WTC11 (cell line): ENCODE results near the gene KRT32. TPM values are rescaled to one million over a fixed set of nuclear protein-coding genes. Genes with fewer than 3 reads are reported as not detected.

Experiments used
- ATAC-seq: fragments of 200-7000 bp; cut with Tn5 transposase; 2 replicates; pipeline ENCODE4 v1.10.0; 2021; ENCODE audit warnings: mild to moderate bottlenecking, moderate library complexity
- CTCF ChIA-PET: fragments of 300-600 bp; sonication (Branson Sonifier 250); formaldehyde crosslinking; loops from one replicate; lab custom pipeline; 2021; ENCODE audit warnings: antibody characterized with exemption; lab: Charles Lee
- POLR2A ChIA-PET: fragments of 350-600 bp; sonication (Branson Sonifier 250); formaldehyde crosslinking; loops from one replicate; lab custom pipeline; 2021; ENCODE audit warnings: antibody characterized with exemption; lab: Charles Lee
- DNase-seq: peaks from one replicate; pipeline ENCODE4 v3.0.0; 2021; ENCODE audit warnings: low spot score
- H3K27ac Mint-ChIP-seq: 2 replicates; pipeline ENCODE4 v1.8.0; 2021; ENCODE audit warnings: mixed read lengths
- H3K27me3 Mint-ChIP-seq: 2 replicates; pipeline ENCODE4 v1.8.0; 2021; ENCODE audit warnings: low read depth, mild to moderate bottlenecking, moderate library complexity, mixed read lengths
- H3K36me3 Mint-ChIP-seq: 2 replicates; pipeline ENCODE4 v1.8.0; 2021; ENCODE audit warnings: mixed read lengths
- H3K4me1 Mint-ChIP-seq: 2 replicates; pipeline ENCODE4 v1.8.0; 2022; ENCODE audit warnings: mixed read lengths
- H3K4me3 Mint-ChIP-seq: 2 replicates; pipeline ENCODE4 v1.8.0; 2021; ENCODE audit warnings: mild to moderate bottlenecking, moderate library complexity, mixed read lengths
- H3K9me3 Mint-ChIP-seq: 2 replicates; pipeline ENCODE4 v1.8.0; 2021; ENCODE audit warnings: mixed read lengths
- CBFB ChIP-seq: sonication (generic); formaldehyde crosslinking; IDR thresholded peaks from 2 replicates; pipeline ENCODE4 v1.8.1; 2022; ENCODE audit warnings: mild to moderate bottlenecking, low read depth, missing genetic modification reagents
- CREB1 ChIP-seq: sonication (generic); formaldehyde crosslinking; IDR thresholded peaks from 2 replicates; pipeline ENCODE4 v1.8.0; 2023; ENCODE audit warnings: mild to moderate bottlenecking, missing genetic modification reagents
- CREM ChIP-seq: sonication (generic); formaldehyde crosslinking; IDR thresholded peaks from 2 replicates; pipeline ENCODE4 v1.8.1; 2022; ENCODE audit warnings: mild to moderate bottlenecking, missing genetic modification reagents, moderate library complexity
- ELF4 ChIP-seq: sonication (generic); formaldehyde crosslinking; IDR thresholded peaks from 2 replicates; pipeline ENCODE4 v1.8.1; 2022; ENCODE audit warnings: low read depth, mild to moderate bottlenecking, moderate library complexity, missing genetic modification reagents
- EMX1 ChIP-seq: fragments of 250-450 bp; sonication (Bioruptor Pico); IDR thresholded peaks from 2 replicates; pipeline ENCODE4 v1.8.0; 2021; ENCODE audit warnings: mild to moderate bottlenecking
- FOXP1 ChIP-seq: sonication (generic); formaldehyde crosslinking; IDR thresholded peaks from 2 replicates; pipeline ENCODE4 v1.8.0; 2022; ENCODE audit warnings: missing genetic modification reagents, mild to moderate bottlenecking, moderate library complexity, borderline replicate concordance
- GTF2I ChIP-seq: fragments of 250-450 bp; sonication (Bioruptor Pico); conservative IDR thresholded peaks from 2 replicates; pipeline ENCODE4 v1.4.0; 2021; ENCODE audit warnings: mild to moderate bottlenecking
- JUN ChIP-seq: sonication (generic); formaldehyde crosslinking; IDR thresholded peaks from 2 replicates; pipeline ENCODE4 v1.8.0; 2023; ENCODE audit warnings: mild to moderate bottlenecking, missing genetic modification reagents
- NFYB ChIP-seq: sonication (generic); formaldehyde crosslinking; conservative IDR thresholded peaks from 2 replicates; pipeline ENCODE4 v1.8.0; 2022; ENCODE audit warnings: low read depth, missing genetic modification reagents
- PRRX2 ChIP-seq: fragments of 250-450 bp; sonication (Bioruptor Pico); IDR thresholded peaks from 2 replicates; pipeline ENCODE4 v1.8.0; 2021; ENCODE audit warnings: mild to moderate bottlenecking
- SMAD3 ChIP-seq: sonication (generic); formaldehyde crosslinking; IDR thresholded peaks from 2 replicates; pipeline ENCODE4 v1.8.0; 2022; ENCODE audit warnings: missing genetic modification reagents, mild to moderate bottlenecking, borderline replicate concordance
- TEAD4 ChIP-seq: sonication (generic); formaldehyde crosslinking; IDR thresholded peaks from 2 replicates; pipeline ENCODE4 v1.8.0; 2022; ENCODE audit warnings: mild to moderate bottlenecking, missing genetic modification reagents
- ZBTB21 ChIP-seq: sonication (generic); formaldehyde crosslinking; IDR thresholded peaks from 2 replicates; pipeline ENCODE4 v1.8.1; 2023; ENCODE audit warnings: mild to moderate bottlenecking, missing genetic modification reagents, borderline replicate concordance
- ZNF138 ChIP-seq: sonication (generic); formaldehyde crosslinking; conservative IDR thresholded peaks from 2 replicates; pipeline ENCODE4 v1.8.1; 2022; ENCODE audit warnings: mild to moderate bottlenecking, moderate library complexity, missing genetic modification reagents
- ZNF219 ChIP-seq: sonication (generic); formaldehyde crosslinking; IDR thresholded peaks from 2 replicates; pipeline ENCODE4 v1.8.0; 2023; ENCODE audit warnings: missing genetic modification reagents, mild to moderate bottlenecking, borderline replicate concordance
- ZNF232 ChIP-seq: sonication (generic); formaldehyde crosslinking; IDR thresholded peaks from 2 replicates; pipeline ENCODE4 v1.8.0; 2022; ENCODE audit warnings: mild to moderate bottlenecking, missing genetic modification reagents
- ZNF263 ChIP-seq: sonication (generic); formaldehyde crosslinking; IDR thresholded peaks from 2 replicates; pipeline ENCODE4 v1.8.1; 2022; ENCODE audit warnings: low read depth, mild to moderate bottlenecking, moderate library complexity, missing genetic modification reagents
- ZNF423 ChIP-seq: fragments of 250-450 bp; sonication (Bioruptor Pico); IDR thresholded peaks from 2 replicates; pipeline ENCODE4 v2.1.2; 2022; ENCODE audit warnings: mild to moderate bottlenecking, moderate library complexity
- total RNA-seq: library from RNA; stranded (reverse); gene quantifications from 3 replicates; pipeline ENCODE4 v1.2.3, GENCODE V29; 2021
- TF ChIP-seq, protein P1 (sequence below): sonication (generic); formaldehyde crosslinking; IDR thresholded peaks from 2 replicates; pipeline ENCODE4 v1.8.0; 2022; ENCODE audit warnings: mild to moderate bottlenecking, missing genetic modification reagents
- TF ChIP-seq, protein P2 (sequence below): sonication (generic); formaldehyde crosslinking; IDR thresholded peaks from 2 replicates; pipeline ENCODE4 v1.8.1; 2022; ENCODE audit warnings: missing genetic modification reagents, borderline replicate concordance
- TF ChIP-seq, protein P3 (sequence below): fragments of 250-450 bp; sonication (Bioruptor Pico); IDR thresholded peaks from 2 replicates; pipeline ENCODE4 v1.9.0; 2021; ENCODE audit warnings: mild to moderate bottlenecking
- TF ChIP-seq, protein P4 (sequence below): fragments of 250-450 bp; sonication (Bioruptor Pico); conservative IDR thresholded peaks from 2 replicates; pipeline ENCODE4 v1.9.0; 2021; ENCODE audit warnings: mild to moderate bottlenecking
- TF ChIP-seq, protein P5 (sequence below): sonication (generic); formaldehyde crosslinking; IDR thresholded peaks from 2 replicates; pipeline ENCODE4 v1.8.1; 2023; ENCODE audit warnings: mild to moderate bottlenecking, moderate library complexity, missing genetic modification reagents
- TF ChIP-seq, protein P6 (sequence below): fragments of 250-450 bp; sonication (Bioruptor Pico); IDR thresholded peaks from 2 replicates; pipeline ENCODE4 v1.9.0; 2021; ENCODE audit warnings: moderate library complexity, mild to moderate bottlenecking, inconsistent platforms, borderline replicate concordance

Gene KRT32
- total RNA-seq, 1 experiment from 2014 or later, result not detected

DNA sequence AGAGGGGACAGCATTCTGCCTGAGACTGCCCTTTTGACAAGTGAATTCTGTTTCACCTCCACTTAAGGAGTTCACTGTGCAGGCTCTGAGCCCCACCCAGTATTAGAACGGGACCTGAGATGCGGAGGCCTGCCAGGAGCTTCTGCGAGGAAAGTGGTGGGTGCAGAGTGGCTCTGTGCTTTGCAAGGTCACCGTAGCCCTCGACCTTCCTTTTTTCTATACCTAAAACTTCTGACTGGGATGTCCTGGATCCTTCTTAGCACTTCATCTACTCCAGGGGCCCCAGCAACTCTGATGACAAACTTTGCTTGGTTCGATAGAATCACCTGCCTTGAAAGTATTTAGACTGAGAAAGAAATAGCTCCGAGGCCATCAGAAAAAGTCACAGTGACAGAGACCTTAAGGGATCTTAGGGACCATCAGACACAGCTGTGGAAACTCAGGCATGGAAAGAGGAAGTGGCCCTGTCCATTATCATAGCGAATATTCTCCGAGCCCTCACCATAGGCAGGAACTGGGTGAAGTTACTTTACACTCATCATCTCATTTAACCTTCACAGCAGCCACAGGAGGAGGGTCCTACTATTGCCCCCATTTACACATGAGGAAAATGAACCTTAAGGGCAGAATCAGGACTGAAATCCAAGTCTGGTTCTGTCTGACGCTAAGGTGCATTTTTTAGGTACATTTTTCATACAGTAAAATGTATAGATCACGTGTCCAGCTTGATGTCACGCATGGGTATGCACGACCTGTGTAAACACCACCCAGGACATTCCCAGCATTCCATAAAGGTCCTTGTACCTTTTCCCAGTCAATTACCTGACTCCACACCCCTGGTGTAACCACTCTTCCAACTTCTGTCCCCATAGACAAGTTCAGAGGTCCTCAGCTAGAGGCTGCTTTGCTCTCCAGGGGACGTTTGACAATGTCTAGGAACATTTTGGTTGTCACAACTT is 38.9 kb upstream of the KRT32 start:
- H3K27me3 Mint-ChIP-seq, result no peaks in the 10 kb centered on the region; the same call in 1 of the 2 replicates
- DNase-seq (no peak), ATAC-seq (no peak)
- TF ChIP-seq, protein P1, sequence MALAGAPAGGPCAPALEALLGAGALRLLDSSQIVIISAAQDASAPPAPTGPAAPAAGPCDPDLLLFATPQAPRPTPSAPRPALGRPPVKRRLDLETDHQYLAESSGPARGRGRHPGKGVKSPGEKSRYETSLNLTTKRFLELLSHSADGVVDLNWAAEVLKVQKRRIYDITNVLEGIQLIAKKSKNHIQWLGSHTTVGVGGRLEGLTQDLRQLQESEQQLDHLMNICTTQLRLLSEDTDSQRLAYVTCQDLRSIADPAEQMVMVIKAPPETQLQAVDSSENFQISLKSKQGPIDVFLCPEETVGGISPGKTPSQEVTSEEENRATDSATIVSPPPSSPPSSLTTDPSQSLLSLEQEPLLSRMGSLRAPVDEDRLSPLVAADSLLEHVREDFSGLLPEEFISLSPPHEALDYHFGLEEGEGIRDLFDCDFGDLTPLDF (CRISPR knock-in tag), result no peak
- TF ChIP-seq ZNF219 (no peak), JUN (CRISPR knock-in tag) (no peak), ZNF423 (no peak), ELF4 (CRISPR knock-in tag) (no peak), NFYB (CRISPR knock-in tag) (no peak), EMX1 (no peak), GTF2I (no peak), CBFB (CRISPR knock-in tag) (no peak), ZNF232 (CRISPR knock-in tag) (no peak), ZBTB21 (CRISPR knock-in tag) (no peak)
- peaks cover 19% of the 10 kb centered on the region for H3K4me1 Mint-ChIP-seq
- H3K36me3 Mint-ChIP-seq, result no peaks in the 10 kb centered on the region
- ChIA-PET CTCF (interaction anchor here (1.0 to 15.4 kb wide), 6 partner anchors 19 to 160 kb away, joined by 3 to 116 read pairs (median 6); no protein-coding TSS in a partner anchor), POLR2A (interaction anchor here (1.6 kb wide), 1 partner anchor 22 kb away, joined by 3 read pairs; the partner anchor contains the start of gene KRT19)
- H3K4me3 Mint-ChIP-seq, result no peak overlapping the region
- no peaks in the 10 kb centered on the region for H3K9me3 Mint-ChIP-seq
- H3K27ac Mint-ChIP-seq, result no peak overlapping the region

DNA sequence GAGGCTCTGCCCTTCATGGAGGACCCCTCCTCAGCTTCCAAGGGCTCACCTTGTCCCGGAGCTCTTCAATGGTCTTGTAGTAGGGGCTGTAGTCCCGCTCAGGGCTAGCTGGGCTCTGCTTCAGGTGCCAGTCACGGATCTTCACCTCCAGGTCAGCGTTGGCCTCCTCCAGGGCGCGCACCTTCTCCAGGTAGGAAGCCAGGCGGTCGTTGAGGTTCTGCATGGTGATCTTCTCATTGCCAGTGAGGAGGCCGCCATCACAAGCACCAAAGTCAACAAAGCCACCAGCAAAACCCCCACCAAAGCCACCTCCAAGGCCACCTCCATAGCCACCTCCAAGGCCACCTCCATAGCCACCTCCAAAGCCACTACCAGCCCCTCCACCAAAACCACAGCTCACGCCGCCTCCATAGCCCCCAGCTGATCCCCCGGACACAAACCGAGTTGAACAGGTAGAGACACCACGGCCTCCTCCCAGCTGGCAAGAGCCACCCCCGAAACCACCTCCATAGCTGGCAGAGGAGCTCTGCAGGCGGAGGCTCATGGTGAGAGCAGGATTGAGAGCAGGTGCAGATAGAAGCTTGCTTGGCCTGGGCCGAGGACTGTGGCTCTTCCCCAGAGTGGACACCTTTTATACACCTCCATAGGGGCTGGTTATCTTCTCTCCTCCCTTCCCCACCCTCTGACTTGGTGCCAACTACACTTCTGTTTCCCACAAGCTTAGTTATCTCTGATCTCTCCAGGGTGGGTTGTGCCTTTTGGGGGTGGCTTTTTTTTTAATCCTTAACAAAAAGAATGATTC is 38.0 kb upstream of the KRT32 start, which contains the start of gene KRT13:
Gene KRT13, minus strand, starts transcription at position 606 of the 802 bp plus-strand sequence. Its CDS starts 62 bp downstream, at position 544.
- Mint-ChIP-seq H3K27me3 (no peaks in the 10 kb centered on the region; the same call in 1 of the 2 replicates), H3K4me1 (peaks cover 19% of the 10 kb centered on the region), H3K4me3 (no peak within 1 kb of the TSS), H3K27ac (no peak within 1 kb of the TSS), H3K9me3 (no peaks in the 10 kb centered on the region), H3K36me3 (no peaks in the 10 kb centered on the region)
- DNase-seq (no peak), ATAC-seq (no peak)
- CTCF ChIA-PET, result interaction anchor here (0.6 to 15.4 kb wide), 6 partner anchors 18 to 730 kb away, joined by 3 to 116 read pairs (median 4); no protein-coding TSS in a partner anchor
- POLR2A ChIA-PET, result interaction anchor here (1.6 kb wide), 1 partner anchor 23 kb away, joined by 3 read pairs; the partner anchor contains the start of gene KRT19
- TF ChIP-seq, protein P2, sequence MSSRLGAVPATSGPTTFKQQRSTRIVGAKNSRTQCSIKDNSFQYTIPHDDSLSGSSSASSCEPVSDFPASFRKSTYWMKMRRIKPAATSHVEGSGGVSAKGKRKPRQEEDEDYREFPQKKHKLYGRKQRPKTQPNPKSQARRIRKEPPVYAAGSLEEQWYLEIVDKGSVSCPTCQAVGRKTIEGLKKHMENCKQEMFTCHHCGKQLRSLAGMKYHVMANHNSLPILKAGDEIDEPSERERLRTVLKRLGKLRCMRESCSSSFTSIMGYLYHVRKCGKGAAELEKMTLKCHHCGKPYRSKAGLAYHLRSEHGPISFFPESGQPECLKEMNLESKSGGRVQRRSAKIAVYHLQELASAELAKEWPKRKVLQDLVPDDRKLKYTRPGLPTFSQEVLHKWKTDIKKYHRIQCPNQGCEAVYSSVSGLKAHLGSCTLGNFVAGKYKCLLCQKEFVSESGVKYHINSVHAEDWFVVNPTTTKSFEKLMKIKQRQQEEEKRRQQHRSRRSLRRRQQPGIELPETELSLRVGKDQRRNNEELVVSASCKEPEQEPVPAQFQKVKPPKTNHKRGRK, result no peak
- TF ChIP-seq, protein P3, sequence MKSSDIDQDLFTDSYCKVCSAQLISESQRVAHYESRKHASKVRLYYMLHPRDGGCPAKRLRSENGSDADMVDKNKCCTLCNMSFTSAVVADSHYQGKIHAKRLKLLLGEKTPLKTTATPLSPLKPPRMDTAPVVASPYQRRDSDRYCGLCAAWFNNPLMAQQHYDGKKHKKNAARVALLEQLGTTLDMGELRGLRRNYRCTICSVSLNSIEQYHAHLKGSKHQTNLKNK (CRISPR knock-in tag), result no peak
- TF ChIP-seq TEAD4 (CRISPR knock-in tag) (no peak), ZNF263 (no peak), PRRX2 (CRISPR knock-in tag) (no peak), CREB1 (CRISPR knock-in tag) (no peak), FOXP1 (CRISPR knock-in tag) (no peak), EMX1 (no peak), SMAD3 (CRISPR knock-in tag) (no peak), ZNF138 (CRISPR knock-in tag) (no peak), JUN (CRISPR knock-in tag) (no peak), CREM (CRISPR knock-in tag) (no peak)
- TF ChIP-seq, protein P4, sequence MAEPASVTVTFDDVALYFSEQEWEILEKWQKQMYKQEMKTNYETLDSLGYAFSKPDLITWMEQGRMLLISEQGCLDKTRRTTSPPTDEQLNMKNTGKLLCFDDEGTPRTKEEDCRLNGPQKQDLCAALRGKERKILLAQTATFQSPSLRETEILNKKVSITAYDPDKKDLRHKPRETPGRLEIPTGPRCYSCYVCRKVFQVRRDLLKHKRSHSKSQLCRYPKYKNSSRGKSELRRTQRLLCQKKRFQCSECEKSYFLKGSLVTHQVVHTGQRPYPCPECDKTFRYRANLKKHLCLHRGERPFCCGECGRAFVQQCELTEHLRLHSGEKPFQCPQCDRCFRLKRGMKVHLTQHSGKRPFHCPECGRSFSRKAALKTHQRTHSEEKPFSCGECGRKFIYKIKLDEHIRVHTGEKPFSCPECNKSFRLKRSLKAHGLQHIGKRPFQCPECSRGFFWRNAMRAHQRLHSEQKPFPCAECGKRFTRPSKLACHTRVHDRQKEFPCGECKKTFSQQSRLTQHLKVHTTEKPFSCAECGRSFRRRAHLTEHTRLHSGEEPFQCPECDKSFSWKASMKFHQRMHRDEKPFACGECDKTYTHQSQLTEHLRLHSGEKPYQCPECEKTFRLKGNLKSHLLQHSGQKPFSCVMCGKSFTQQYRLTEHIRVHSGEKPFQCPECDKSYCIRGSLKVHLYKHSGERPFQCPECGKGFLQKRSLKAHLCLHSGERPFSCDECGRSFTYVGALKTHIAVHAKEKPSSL, result no peak
- TF ChIP-seq, protein P5, sequence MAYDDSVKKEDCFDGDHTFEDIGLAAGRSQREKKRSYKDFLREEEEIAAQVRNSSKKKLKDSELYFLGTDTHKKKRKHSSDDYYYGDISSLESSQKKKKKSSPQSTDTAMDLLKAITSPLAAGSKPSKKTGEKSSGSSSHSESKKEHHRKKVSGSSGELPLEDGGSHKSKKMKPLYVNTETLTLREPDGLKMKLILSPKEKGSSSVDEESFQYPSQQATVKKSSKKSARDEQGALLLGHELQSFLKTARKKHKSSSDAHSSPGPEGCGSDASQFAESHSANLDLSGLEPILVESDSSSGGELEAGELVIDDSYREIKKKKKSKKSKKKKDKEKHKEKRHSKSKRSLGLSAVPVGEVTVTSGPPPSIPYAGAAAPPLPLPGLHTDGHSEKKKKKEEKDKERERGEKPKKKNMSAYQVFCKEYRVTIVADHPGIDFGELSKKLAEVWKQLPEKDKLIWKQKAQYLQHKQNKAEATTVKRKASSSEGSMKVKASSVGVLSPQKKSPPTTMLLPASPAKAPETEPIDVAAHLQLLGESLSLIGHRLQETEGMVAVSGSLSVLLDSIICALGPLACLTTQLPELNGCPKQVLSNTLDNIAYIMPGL (CRISPR knock-in tag), result no peak
- TF ChIP-seq, protein P6, sequence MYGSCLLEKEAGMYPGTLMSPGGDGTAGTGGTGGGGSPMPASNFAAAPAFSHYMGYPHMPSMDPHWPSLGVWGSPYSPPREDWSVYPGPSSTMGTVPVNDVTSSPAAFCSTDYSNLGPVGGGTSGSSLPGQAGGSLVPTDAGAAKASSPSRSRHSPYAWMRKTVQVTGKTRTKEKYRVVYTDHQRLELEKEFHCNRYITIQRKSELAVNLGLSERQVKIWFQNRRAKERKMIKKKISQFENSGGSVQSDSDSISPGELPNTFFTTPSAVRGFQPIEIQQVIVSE (CRISPR knock-in tag), result no peak
